ENCODE measurements around the gene FLVCR1.

FLVCR1 gene

DNA sequence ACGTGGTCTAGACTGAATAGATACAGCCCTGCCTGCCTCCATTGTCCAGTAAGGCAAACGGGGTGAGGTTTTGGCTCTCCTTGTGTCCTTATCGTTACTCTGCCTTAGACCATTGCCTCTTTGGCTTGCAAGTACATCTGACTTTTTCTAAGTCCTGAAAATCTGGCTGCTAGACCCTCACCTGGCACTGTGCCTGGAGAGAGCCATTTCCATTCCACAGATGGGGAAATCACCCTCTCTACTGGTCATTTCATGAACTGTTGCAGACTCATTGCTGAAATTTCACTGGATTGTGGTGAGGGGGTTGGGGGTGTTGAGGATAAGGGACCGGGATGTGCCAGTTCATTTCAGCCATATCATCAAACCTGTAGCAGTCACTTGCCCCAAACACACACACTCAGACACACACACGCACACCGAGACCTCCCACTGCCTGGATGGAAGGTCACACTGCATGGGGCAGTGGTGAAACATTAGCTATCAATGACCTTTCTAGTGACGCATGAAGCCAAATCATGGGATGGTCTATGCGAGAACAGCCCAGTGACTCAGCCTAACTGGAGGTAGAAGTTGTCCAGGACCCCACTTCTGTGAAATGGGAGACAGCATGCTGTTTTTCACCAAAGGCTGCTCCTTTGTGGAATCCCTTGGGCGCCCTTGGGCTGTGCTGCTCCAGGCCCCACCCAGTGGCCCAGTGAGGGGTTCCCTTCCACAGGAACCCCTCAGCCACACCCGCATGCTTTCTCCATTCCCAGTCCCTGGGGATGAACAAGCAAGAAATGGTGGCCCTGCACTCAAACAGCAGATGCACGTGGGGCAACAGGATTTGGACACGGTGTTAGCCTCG, 57.4 kb downstream of the FLVCR1 start:
- DNase-seq (ENCODE audit: low read depth) = no peak

DNA sequence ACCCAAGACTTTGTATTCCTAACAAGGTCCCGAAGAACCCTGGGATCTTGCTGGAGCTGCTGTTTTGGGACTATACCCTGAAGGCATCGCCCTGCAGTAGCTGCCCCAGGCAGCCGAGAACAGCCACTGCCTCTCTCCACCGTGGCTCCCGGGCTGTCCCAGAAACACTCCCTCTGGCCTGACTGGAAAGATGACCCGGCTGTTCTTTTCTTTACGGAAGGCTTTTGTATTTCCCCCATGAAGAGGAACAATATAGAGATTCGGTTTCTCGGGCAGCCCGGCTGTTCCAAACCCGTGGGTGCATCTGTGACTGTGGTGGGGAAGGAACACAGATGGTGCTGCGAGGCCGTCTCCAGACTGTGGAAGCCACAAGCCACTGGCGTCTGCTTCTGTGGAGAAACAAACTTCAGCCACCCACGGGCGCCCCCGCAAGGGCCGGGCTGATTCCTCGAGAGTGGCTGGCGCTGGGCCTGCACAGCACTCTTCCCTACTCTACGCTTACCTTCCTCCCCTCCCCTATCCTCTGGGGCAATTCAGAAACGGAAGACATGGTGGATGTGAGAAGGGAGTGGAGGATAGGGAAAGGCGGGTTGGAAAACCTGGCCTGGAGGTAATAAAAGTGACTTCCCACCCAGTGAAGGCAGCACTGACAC, 58.5 kb downstream of the FLVCR1 start:
- no peak for DNase-seq (ENCODE audit: low read depth)

DNA sequence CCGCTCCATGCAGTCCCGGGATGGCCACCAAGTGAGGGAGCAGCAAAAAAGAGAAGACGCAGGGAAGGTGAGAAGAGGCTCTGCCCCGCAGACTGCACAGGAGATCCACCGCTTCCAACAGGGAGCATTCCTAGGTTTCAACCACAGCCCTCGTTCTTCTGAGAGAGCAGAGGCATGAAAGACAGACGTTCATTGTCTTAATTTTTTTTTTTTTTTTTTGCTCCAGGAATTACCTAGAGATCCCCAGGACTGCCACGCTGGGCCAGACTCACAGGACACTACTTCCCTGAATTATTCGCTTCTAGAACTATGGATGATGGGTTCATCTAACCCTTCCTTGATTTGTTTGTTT, 59.0 kb downstream of the FLVCR1 start:
- DNase-seq (ENCODE audit: low read depth) = no peak

DNA sequence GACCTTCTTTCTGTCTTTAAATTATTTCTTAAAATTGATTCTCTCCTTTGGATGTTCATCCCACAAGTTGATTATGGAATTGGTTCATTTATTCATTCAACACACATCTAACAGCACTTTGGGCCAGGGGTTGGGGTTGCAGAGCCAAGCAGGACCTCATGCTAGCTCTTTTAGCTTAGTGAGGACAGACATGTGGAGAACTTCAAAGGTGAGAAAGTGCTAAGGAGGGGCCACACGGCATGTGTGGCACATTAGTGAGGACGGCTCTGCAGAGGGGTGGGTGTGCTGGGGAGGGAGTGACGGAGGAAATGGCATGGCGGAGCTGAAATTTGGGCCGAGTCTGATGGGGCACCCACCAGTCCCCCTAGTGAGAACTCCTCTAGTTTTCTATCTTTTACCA, 59.8 kb downstream of the FLVCR1 start:
- DNase-seq (ENCODE audit: low read depth) = no peak

DNA sequence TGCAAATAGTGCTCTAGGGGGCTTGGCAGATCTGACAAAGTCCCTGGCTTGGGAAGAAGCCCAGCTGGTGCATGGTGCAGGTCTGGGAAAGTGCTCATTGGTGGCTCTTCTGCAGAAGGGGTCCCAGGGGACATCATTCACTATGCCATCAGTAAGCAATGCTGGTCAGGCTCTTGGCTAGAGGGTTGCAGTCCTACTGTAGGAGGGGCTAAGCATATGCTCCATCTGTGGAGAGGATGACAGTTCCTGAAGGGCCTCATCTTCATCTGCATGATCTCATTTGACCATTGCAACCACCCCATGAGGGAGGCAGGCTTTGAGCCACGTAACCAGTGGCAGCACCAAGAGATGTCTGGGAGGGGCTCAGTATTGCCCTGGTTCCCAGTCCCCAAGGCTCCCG, 60.7 kb downstream of the FLVCR1 start:
- DNase-seq (ENCODE audit: low read depth) = no peak

DNA sequence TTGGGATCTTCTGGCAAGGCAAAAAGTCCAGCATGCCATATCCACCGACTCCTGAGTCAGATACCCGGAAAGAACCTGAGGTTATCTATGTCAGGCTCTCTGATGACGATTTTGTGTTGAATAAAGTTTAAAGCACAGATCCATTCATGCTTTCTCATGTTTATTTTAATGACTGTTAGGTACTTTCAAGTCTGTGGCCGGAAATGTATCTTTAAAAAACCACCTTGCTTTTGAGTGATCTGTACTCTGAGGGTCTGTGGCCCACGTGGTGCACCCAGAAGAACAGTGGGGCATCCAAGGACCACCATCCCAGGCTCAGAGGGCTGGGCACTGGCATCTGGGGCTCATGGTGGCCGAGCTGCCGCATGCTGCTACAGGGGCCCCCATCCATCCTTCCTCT, 62.2 kb downstream of the FLVCR1 start:
- no peak for DNase-seq (ENCODE audit: low read depth)

DNA sequence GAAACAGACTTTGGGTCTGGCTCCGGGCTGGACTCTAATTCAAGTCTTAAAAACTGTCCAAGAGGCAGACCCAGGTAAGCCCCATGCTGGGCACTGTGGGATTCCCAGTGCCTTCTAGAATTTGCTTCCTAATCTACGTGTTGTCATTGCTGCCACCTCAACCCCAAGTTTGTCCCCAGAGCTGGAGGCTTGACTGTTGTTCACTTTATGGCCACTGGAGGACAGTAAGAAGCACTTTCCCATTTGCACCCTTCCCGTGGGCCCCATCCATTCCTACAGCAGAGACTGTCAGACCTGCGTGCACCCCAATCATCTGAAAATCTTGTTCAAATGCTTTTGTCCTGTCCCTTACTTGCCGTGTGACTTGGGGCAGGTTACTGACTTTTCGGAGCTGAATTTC, 62.8 kb downstream of the FLVCR1 start:
- no peak for DNase-seq (ENCODE audit: low read depth)

DNA sequence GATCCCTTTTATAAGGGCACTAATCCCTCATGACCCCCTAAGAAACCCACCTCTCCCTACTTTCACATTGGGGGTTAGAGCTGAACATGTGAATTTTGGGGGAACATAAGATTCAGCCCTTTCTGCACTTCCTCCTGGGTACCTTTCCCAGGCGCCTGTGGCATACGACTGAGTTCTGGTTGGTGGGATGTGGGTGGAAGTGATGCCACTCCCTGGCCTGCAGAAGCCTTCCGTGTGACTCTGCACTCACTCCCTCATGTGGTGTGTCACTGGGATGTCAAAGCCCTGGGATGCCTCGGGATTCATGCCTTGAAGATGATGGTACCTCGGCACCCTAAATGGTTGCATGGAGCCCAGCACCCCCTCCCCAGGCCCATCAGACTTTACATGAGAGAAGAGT, 63.9 kb downstream of the FLVCR1 start:
- no peak for DNase-seq (ENCODE audit: low read depth)

DNA sequence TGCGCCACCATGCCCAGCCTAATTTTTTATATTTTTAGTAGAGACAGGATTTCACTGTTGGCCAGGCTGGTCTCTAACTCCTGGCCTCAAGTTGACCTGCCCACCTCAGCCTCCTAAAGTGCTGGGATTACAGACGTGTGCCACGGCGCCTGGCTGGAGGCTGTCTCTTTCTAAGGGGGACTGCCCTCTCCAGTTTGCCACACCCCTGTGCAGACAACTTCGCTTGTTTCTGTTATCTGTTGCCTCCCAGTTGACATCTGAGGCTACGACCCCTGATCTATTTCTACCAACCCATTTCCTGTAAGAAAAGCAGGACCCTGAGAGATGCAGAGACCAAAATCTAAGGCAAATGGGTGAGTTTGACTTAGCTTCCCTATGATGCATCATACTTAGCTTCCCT, 68.3 kb downstream of the FLVCR1 start:
- no peak for DNase-seq (ENCODE audit: low read depth)

DNA sequence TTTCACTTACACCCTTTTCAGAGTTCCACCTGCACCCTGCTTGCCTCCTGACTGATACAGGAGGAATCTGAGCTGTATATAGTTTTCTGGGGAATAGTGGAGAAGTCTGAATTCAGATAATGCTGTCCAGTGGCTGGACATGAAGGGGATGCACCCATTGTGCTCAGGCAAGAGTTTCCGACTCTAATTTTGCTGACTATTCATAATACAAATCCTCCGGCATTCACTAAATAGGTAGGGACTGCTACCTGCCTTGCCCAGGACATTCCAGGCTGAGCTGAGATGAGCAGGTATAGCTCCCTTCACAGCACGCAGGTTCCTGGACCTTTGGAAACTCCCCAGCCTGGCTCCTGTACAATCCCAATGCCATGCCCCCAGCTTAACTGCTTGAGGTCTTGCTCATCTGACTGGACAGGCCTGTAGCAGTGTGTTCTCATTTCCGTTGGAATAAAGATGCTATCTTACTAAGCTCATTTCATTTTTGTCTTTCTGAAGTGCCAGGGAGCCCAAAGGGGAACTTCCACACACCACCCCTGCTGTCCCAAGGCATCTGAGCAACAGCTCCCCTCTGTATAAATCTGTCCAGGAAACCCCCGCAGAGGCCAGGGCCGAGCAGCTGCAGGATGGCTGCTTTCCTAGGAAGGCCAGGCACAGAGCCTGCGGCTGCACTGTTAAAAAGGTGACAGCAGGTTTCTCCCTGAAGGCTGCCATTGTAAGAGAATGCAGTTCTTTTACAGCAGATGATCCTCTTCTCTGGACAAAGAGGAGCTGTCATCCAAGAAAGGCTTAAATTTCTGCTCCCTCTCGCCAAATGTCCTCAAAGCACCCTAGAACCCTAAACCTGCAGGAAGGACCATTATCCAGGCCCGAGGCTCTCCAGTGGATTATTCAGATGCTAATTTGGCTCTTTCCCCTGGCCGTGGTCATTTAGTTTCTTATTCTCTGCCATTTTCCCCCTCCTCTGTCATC, 70.5 kb downstream of the FLVCR1 start:
- no peak for DNase-seq (ENCODE audit: low read depth)

DNA sequence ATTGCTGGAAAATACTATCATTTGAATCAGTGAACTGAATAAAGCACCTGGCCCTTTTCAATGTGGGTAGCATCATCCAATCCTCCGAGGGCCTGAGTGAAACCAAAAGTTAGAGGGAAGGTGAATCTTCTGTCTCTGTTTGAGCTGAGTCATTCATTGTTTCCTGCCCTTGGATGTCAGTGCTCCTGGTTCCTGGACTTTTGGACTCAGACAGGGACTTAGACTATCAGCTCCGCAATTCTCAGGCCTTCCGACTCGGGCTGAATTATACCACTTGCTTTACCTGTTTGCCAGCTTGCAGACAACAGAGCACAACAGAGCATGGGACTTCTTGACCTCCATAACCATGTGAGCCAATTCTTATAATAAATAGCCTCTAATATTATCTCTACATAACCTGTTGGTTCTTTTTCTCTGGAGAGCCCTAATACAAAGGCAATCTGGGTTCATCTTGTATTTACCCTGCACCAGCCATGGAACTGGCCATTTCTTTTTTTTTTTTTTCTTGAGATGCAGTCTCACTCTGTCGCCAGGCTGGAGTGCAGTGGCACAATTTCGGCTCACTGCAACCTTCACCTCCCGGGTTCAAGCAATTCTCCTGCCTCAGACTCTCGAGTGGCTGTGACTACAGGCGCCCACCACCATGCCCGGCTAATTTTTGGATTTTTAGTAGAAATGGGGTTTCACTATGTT, 73.1 kb downstream of the FLVCR1 start:
- DNase-seq (ENCODE audit: low read depth) = no peak

DNA sequence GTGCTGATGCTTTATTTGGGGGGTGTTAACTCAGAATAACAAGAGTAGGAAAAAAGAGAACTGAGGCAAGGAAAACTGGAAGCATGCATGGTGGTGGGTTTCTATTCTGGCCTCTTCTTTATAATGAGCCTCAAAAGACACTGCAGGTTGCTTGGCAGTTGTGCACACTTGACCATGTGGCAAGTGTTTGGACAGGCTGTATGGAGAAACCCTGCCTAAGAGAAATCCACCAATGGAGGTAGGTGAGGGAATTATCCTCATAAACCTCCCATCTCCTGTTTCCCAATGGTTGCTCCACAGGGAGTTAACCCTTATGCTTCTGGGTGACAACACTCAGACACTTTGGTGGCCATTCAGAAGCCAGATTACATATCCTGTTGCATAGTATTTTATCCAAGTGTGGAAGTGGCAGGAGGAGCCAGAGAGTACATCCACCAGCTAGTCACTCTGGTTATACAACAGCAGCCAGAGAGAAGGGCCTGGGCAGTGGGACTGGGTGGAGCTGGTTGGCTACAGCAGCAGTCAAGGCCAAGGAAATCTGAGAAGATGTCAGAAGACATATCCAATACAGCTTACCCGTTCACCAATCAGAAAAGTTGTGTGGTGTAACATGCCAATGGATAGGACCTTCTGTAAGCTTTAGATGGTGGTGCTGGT, 75.9 kb downstream of the FLVCR1 start:
- DNase-seq (ENCODE audit: low read depth) = no peak

DNA sequence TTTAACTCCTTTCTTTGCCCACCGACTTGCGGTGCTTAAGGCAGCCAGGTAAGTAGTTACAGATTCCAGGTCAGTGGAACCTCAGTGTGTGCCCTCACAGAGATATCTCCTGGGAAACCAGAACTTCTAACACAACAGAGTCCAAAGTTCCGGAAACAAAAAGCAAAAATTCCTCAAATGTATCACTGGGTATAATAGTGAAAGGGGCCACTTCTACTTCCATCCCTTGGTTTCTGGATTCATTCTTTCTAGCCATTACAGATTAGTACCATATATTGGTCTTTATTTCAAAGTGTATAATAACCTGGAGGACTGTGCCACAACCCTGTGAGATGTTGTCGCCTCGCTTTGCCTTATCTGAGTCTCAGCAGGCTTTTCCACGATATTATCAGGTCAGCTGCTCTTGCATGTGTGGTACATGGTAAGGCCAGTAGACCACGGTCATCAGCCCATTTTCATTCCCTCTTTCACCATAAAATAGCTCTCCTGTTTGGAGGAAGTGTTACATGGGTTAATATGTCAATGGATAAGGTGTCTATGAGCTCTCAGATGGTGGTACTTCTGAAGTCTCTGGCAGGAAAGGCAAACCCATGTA, 77.4 kb downstream of the FLVCR1 start:
- DNase-seq (ENCODE audit: low read depth) = no peak

DNA sequence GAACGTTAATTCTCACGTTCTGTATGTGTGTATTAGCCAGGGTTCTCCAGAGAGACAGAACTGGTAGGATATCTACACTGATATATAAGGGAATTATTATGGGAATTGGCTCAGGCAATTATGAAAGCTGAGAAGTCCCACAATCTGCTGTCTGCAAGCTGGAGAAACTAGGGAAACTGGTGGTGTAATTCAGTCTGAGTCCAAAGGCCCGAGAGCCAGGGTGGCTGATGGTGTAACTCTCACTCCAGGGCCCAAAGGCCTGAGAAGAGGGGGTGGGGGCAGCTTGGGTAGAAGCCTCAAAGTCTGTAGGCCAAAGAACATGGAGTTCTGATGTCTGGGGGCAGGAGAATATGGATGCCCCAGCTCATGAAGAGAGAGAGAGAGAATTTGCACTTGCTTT, 79.0 kb downstream of the FLVCR1 start:
- no peak for DNase-seq (ENCODE audit: low read depth)

DNA sequence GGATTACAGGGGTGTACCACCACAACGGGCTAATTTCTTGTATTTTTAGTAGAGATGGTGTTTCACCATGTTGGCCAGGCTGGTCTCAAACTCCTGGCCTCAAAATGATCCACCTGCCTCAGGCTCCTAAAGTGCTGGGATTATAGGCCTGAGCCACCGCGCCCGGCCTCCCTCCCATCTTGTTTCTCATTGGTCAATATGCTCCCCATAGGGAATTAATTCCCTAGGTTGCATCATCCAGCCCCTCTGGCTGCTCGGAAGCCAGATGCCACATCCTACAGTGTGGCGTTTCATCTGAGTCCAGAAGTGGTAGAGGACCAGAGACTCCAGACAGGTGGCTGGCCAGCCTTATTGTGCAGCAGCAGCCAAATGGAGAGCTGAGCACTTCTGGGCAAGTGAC, 80.8 kb downstream of the FLVCR1 start:
- no peak for DNase-seq (ENCODE audit: low read depth)

DNA sequence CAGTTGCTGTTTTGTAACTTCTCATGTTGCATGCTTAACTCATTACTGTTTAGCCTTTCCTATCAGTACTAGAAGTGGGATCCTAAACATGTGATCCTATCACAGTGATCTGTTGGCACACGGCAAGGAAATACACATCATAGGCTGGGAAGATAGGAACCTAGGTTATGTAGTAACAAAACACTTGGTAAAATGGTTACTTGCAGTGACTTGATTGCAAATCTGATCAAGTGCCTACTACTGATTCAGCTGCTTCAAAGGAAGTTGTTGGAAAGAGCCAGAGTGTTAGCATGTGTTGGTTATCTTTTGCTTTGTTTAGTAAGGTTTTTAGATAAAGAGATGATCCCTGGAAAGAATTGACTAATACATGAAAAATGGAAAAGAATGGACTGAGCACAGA, 83.4 kb downstream of the FLVCR1 start:
- DNase-seq (ENCODE audit: low read depth) = no peak

DNA sequence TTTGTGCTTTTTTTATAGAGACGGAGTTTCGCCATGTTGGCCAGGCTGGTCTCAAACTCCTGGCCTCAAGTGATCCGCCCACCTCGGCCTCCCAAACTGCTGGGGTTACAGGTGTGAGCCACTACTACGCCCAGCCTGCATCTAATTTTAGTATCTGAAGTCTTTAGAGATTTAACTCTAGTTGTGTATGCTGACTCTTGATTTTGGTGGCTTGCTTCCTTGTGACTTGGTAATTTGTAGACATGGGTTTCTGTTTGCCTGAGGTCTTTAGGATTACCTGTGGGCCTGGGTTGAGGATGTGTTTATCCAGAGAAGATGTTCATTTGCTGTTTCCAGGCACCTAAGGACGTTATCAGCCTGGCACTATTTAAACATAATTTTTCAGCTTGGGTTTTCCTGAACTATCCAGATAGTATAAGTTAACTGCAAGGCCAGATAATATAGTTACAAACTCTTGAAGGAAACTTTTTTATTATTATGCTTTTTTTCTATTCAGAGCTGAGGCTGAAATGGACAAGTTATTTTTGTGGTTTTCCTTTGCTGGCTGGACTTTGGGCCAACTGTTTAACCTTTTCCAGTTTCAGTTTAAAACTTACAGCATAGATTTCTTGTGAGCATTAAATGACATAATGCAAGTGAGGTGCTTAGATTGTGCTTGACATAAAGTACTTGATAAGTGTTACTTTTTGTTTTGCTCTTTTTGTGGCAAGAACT, 84.8 kb downstream of the FLVCR1 start:
- DNase-seq (ENCODE audit: low read depth) = no peak

DNA sequence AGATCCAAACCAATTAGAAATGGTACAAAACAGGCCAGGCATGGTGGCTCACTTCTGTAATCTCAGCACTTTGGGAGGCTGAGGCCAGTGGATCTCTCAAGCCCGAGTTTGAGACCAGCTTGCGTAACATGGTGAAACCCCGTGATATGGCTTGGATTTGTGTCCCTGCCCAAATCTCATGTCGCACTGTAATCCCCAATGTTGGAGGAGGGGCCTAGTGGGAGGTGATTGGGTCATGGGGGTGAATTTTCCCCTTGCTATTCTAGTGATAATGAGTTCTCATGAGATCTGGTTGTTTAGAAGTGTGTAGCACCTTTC, 85.3 kb downstream of the FLVCR1 start:
- DNase-seq (ENCODE audit: low read depth) = no peak

DNA sequence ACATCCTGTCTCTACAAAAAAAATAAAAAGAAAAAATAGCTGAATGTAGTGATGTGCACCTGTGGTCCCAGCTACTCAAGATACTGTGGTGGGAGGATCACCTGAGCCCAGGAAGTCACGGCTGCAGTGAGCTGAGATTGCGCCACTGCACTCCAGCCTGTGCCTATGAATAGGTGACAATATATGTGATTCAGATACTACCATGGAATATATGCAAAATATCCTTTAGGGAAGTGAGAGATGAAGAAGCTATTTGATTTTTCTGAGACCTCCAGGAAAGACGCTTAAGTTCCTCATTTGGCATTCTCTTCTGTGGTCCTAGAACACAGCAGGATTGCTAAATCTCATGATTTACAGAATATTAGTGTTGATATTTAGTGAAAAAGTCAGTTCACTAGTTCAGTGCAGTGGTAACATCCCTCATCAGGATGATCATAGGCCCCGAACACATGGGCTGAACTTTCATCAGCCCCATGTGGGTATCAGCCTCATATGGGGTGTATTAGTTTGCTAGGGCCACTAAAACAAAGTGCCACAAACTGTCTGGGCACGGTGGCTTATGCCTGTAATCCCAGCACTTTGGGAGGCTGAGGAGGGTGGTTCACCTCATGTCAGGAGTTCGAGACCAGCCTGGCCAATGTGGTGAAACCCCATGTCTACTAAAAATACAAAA, 86.3 kb downstream of the FLVCR1 start:
- no peak for DNase-seq (ENCODE audit: low read depth)

DNA sequence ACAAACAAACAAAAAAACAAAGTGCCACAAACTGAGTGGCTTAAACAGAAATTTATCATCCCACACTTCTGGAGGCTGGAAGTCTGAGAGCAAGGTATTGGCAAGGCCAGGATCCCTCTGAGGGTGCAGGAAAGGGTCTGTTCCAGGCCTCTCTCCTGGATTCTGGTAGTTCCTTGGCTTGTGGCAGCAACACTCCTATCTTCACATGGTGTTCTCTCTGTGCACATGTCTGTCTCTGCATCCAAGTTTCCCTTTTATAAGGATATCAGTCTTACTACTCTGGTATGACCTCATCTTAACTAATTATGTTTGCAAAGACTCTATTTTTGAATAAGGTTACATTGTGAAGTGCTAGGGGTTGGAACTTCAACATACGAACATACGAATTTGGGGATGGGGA, 87.0 kb downstream of the FLVCR1 start:
- DNase-seq (ENCODE audit: low read depth) = no peak

All from stimulated activated CD8-positive, alpha-beta memory T cell treated with anti-CD3 and anti-CD28 coated beads, Interleukin-15, amount 100 ng/mL, for 24 hours (primary cell).